ENCODE data around the gene CDH5.

Gene CDH5

GRCh38 chr16:66421891-66422290 is 55.4 kb downstream of the CDH5 start:
- Histone ChIP-seq H3K4me3 (ENCODE audit: low read depth, low read length, poor library complexity, severe bottlenecking) (no peak overlapping the region), H3K9ac (ENCODE audit: low read length) (no peak overlapping the region), H3K27me3 (ENCODE audit: insufficient read depth, low read length) (peaks cover 7% of the 10 kb centered on the region; the same call in 1 of the 2 replicates), H3K36me3 (ENCODE audit: insufficient read depth, low read length) (peaks cover 3% of the 10 kb centered on the region; the same call in 1 of the 2 replicates), H3F3A (ENCODE audit: insufficient read depth, low read length) (no peaks in the 10 kb centered on the region), H3K27ac (ENCODE audit: low read depth, low read length, poor library complexity, severe bottlenecking) (no peak overlapping the region), H3K79me2 (ENCODE audit: insufficient read depth, low read length) (no peaks in the 10 kb centered on the region), H3K4me1 (ENCODE audit: insufficient read depth, low read length, severe bottlenecking) (no peaks in the 10 kb centered on the region), H3K9me2 (ENCODE audit: low read depth, low read length) (no peaks in the 10 kb centered on the region), H3K9me3 (ENCODE audit: low read length) (peaks cover 5% of the 10 kb centered on the region; the same call in 1 of the 2 replicates), H4K20me1 (ENCODE audit: insufficient read depth, low read length) (no peaks in the 10 kb centered on the region), H3K4me2 (ENCODE audit: low read length) (no peak overlapping the region), H2AFZ (ENCODE audit: low read length) (no peak overlapping the region)
- TF ChIP-seq CTCF (IDR thresholded peaks at IDR 0.05; ENCODE audit: low read length) (no peak), EZH2 (IDR thresholded peaks at IDR 0.05; ENCODE audit: borderline replicate concordance, low read length) (no peak)

GRCh38 chr16:66422366-66422765 is 55.9 kb downstream of the CDH5 start:
- Histone ChIP-seq H3K9me2 (ENCODE audit: low read depth, low read length) (no peaks in the 10 kb centered on the region), H3K27ac (ENCODE audit: low read depth, low read length, poor library complexity, severe bottlenecking) (no peak overlapping the region), H3K27me3 (ENCODE audit: insufficient read depth, low read length) (peaks cover 7% of the 10 kb centered on the region; the same call in 1 of the 2 replicates), H3F3A (ENCODE audit: insufficient read depth, low read length) (no peaks in the 10 kb centered on the region), H3K4me2 (ENCODE audit: low read length) (no peak overlapping the region), H3K4me3 (ENCODE audit: low read depth, low read length, poor library complexity, severe bottlenecking) (no peak overlapping the region), H3K79me2 (ENCODE audit: insufficient read depth, low read length) (no peaks in the 10 kb centered on the region), H3K36me3 (ENCODE audit: insufficient read depth, low read length) (no peaks in the 10 kb centered on the region), H3K9me3 (ENCODE audit: low read length) (no peaks in the 10 kb centered on the region; the same call in 1 of the 2 replicates), H2AFZ (ENCODE audit: low read length) (no peak overlapping the region), H3K4me1 (ENCODE audit: insufficient read depth, low read length, severe bottlenecking) (no peaks in the 10 kb centered on the region), H3K9ac (ENCODE audit: low read length) (no peak overlapping the region), H4K20me1 (ENCODE audit: insufficient read depth, low read length) (no peaks in the 10 kb centered on the region)
- TF ChIP-seq CTCF (IDR thresholded peaks at IDR 0.05; ENCODE audit: low read length) (no peak), EZH2 (IDR thresholded peaks at IDR 0.05; ENCODE audit: borderline replicate concordance, low read length) (no peak)

GRCh38 chr16:66423177-66423576 is 56.7 kb downstream of the CDH5 start:
- Histone ChIP-seq H3K27me3 (ENCODE audit: insufficient read depth, low read length) (0 out of 2 replicates have a peak, but pooled peaks cover 7% of the 10 kb centered on the region), H3K9ac (ENCODE audit: low read length) (no peak overlapping the region)

More at GRCh38 chr16:66423177-66423576, 56.7 kb downstream of the CDH5 start:
- Histone ChIP-seq H3F3A (ENCODE audit: insufficient read depth, low read length) (no peaks in the 10 kb centered on the region), H3K4me1 (ENCODE audit: insufficient read depth, low read length, severe bottlenecking) (no peaks in the 10 kb centered on the region), H2AFZ (ENCODE audit: low read length) (no peak overlapping the region), H3K79me2 (ENCODE audit: insufficient read depth, low read length) (no peaks in the 10 kb centered on the region), H3K4me3 (ENCODE audit: low read depth, low read length, poor library complexity, severe bottlenecking) (no peak overlapping the region), H3K9me3 (ENCODE audit: low read length) (no peaks in the 10 kb centered on the region), H3K27ac (ENCODE audit: low read depth, low read length, poor library complexity, severe bottlenecking) (no peak overlapping the region), H3K9me2 (ENCODE audit: low read depth, low read length) (no peaks in the 10 kb centered on the region), H4K20me1 (ENCODE audit: insufficient read depth, low read length) (no peaks in the 10 kb centered on the region), H3K4me2 (ENCODE audit: low read length) (no peak overlapping the region), H3K36me3 (ENCODE audit: insufficient read depth, low read length) (no peaks in the 10 kb centered on the region)
- TF ChIP-seq CTCF (IDR thresholded peaks at IDR 0.05; ENCODE audit: low read length) = no peak
- TF ChIP-seq EZH2 (IDR thresholded peaks at IDR 0.05; ENCODE audit: borderline replicate concordance, low read length) = no peak

Data from OCI-LY1 (cell line).